ENCODE results near the gene PDE10A. TPM values are rescaled to one million over a fixed set of nuclear protein-coding genes. Genes with fewer than 3 reads are reported as not detected.

PDE10A gene
- polyA plus RNA-seq, 3 donors: not detected

GRCh38 chr6:165365371-165365770, 297.7 kb downstream of the PDE10A start:
- Histone ChIP-seq H3K9me3 (replicated peaks in 1 of 2; ENCODE audit: control insufficient read depth in 1 of 2, insufficient read depth in 1 of 2, low read length in 2 of 2) (peaks cover 7 to 14% of the 10 kb centered on the region in 2 donors), H3K27me3 (ENCODE audit: control insufficient read depth in 2 of 2, insufficient read depth in 2 of 2, low read length in 2 of 2) (no peaks in the 10 kb centered on the region), H3K79me2 (ENCODE audit: insufficient read depth, low read length) (no peaks in the 10 kb centered on the region), H3K9ac (ENCODE audit: insufficient read depth, low read length, poor library complexity, severe bottlenecking) (no peak overlapping the region), H3K27ac (ENCODE audit: low read depth in 1 of 2, low read length in 2 of 2) (no peak overlapping the region), H4K20me1 (ENCODE audit: insufficient read depth, low read length) (no peaks in the 10 kb centered on the region), H3K4me3 (replicated peaks in 1 of 3; ENCODE audit: low read depth in 2 of 3, low read length in 3 of 3) (no peak overlapping the region), H2AFZ (ENCODE audit: insufficient read depth, low read depth, low read length, poor library complexity, severe bottlenecking) (no peak overlapping the region), H3K36me3 (replicated peaks in 1 of 2; ENCODE audit: control insufficient read depth in 1 of 2, insufficient read depth in 2 of 2, low read length in 2 of 2) (no peaks in the 10 kb centered on the region), H3K4me1 (ENCODE audit: control insufficient read depth in 1 of 2, insufficient read depth in 2 of 2, low read length in 2 of 2) (no peaks in the 10 kb centered on the region), H3K4me2 (replicated peaks; ENCODE audit: extremely low read depth, low read length, poor library complexity, severe bottlenecking) (no peak overlapping the region)
- intact Hi-C loops (cut with micrococcal nuclease): no loop called here
- H3K27me3 Mint-ChIP-seq (ENCODE audit: low read depth in 3 of 3): peaks cover 0 to 2% (median 0%) of the 10 kb centered on the region in 3 donors
- no CpG with 5 or more reads among the region's 1 CpG for WGBS (ENCODE audit: insufficient coverage)
- peaks cover 0 to 16% (median 8%) of the 10 kb centered on the region in 7 donors for H3K9me3 Mint-ChIP-seq
- no peak for DNase-seq
- no peak overlapping the region for H3K4me3 Mint-ChIP-seq
- no peak overlapping the region for H3K27ac Mint-ChIP-seq
- H3K4me1 Mint-ChIP-seq: no peaks in the 10 kb centered on the region
- H3K36me3 Mint-ChIP-seq: no peaks in the 10 kb centered on the region
- no peak for TF ChIP-seq CTCF (IDR thresholded peaks at IDR 0.05)

- no peaks in the 10 kb centered on the region for H3K79me2 ChIP-seq (ENCODE audit: insufficient read depth, low read length)
- H3K9ac ChIP-seq (ENCODE audit: insufficient read depth, low read length, poor library complexity, severe bottlenecking): no peak overlapping the region
- H3K4me3 Mint-ChIP-seq: no peak overlapping the region
- no peaks in the 10 kb centered on the region for H4K20me1 ChIP-seq (ENCODE audit: insufficient read depth, low read length)
- H3K27me3 Mint-ChIP-seq (ENCODE audit: low read depth in 3 of 3): no peaks in the 10 kb centered on the region
- H3K36me3 Mint-ChIP-seq: no peaks in the 10 kb centered on the region
- no peak overlapping the region for H3K27ac ChIP-seq (ENCODE audit: low read depth in 1 of 2, low read length in 2 of 2)
- H2AFZ ChIP-seq (ENCODE audit: insufficient read depth, low read depth, low read length, poor library complexity, severe bottlenecking): no peak overlapping the region
- DNase-seq: no peak
- peaks cover 10 to 16% of the 10 kb centered on the region in 2 donors for H3K9me3 ChIP-seq (replicated peaks in 1 of 2; ENCODE audit: control insufficient read depth in 1 of 2, insufficient read depth in 1 of 2, low read length in 2 of 2)
- H3K9me3 Mint-ChIP-seq: peaks cover 3 to 17% (median 6%) of the 10 kb centered on the region in 7 donors
- no peaks in the 10 kb centered on the region for H3K36me3 ChIP-seq (replicated peaks in 1 of 2; ENCODE audit: control insufficient read depth in 1 of 2, insufficient read depth in 2 of 2, low read length in 2 of 2)
- H3K27ac Mint-ChIP-seq: no peak overlapping the region
- 77% methylated on average over 4 of the region's 4 CpGs for WGBS (ENCODE audit: insufficient coverage)
- H3K4me1 Mint-ChIP-seq: no peaks in the 10 kb centered on the region
- no peak for TF ChIP-seq CTCF (IDR thresholded peaks at IDR 0.05)
- intact Hi-C loops (cut with micrococcal nuclease): no loop called here
- H3K4me3 ChIP-seq (replicated peaks in 1 of 3; ENCODE audit: low read depth in 2 of 3, low read length in 3 of 3): no peak overlapping the region
- no peak overlapping the region for H3K4me2 ChIP-seq (replicated peaks; ENCODE audit: extremely low read depth, low read length, poor library complexity, severe bottlenecking)
- no peaks in the 10 kb centered on the region for H3K27me3 ChIP-seq (ENCODE audit: control insufficient read depth in 2 of 2, insufficient read depth in 2 of 2, low read length in 2 of 2)
- no peaks in the 10 kb centered on the region for H3K4me1 ChIP-seq (ENCODE audit: control insufficient read depth in 1 of 2, insufficient read depth in 2 of 2, low read length in 2 of 2)
Observed at GRCh38 chr6:165345700-165346099, 317.3 kb downstream of the PDE10A start.

All from CD14-positive monocyte (primary cell).